Activated naive CD4-positive, alpha-beta T cell treated with anti-CD3 and anti-CD28 coated beads, Interleukin-2, amount 50 U/mL, for 72 hours (primary cell): ENCODE results near the gene ENAH. TPM values are rescaled to one million over a fixed set of nuclear protein-coding genes. Genes with fewer than 3 reads are reported as not detected.
A peak's percentile ranks its signal among the peaks of the same experiment; 100 is the strongest.
"Not testable (repeated sequence)": the region's sequence is repeated elsewhere in the genome, so short reads cannot be mapped to it uniquely, and the experiment has no call there.

Experiments used
- ATAC-seq, 2 donors: fragments of 150-1000 bp; cut with Tn5 transposase; 2 replicates each; pipeline ENCODE4 v1.10.0; 2021; ENCODE audit warnings: mild to moderate bottlenecking in 2 of 2, moderate library complexity in 2 of 2
- DNase-seq, 2 donors: peaks; one replicate each; pipeline ENCODE4 v3.0.0; 2021 to 2022; ENCODE audit warnings: low spot score in 2 of 2
- H3K27ac Mint-ChIP-seq, 2 donors: one replicate each; pipeline ENCODE4 v1.8.0; 2022; ENCODE audit warnings: mild to moderate bottlenecking in 2 of 2, mixed read lengths in 2 of 2
- H3K36me3 Mint-ChIP-seq, 2 donors: one replicate each; pipeline ENCODE4 v1.8.0; 2022; ENCODE audit warnings: mixed read lengths in 2 of 2
- H3K9me3 Mint-ChIP-seq, 2 donors: one replicate each; pipeline ENCODE4 v1.8.0; 2022; ENCODE audit warnings: mixed read lengths in 2 of 2
- total RNA-seq, 2 donors: library from RNA; stranded (reverse); gene quantifications; one replicate each; pipeline ENCODE4 v1.2.3, GENCODE V29; 2022

The ENAH gene
- total RNA-seq, 2 donors from 2014 or later = 0.09 to 0.89 TPM

GRCh38 chr1:225511828-225512381, 141.0 kb downstream of the ENAH start:
- Mint-ChIP-seq H3K9me3 (no peaks in the 10 kb centered on the region), H3K27ac (no peak overlapping the region), H3K36me3 (no peaks in the 10 kb centered on the region)
- DNase-seq (no peak), ATAC-seq (no peak)

- not testable (repeated sequence) for H3K27ac Mint-ChIP-seq, DNase-seq, ATAC-seq, H3K9me3 Mint-ChIP-seq, H3K36me3 Mint-ChIP-seq
Measured at GRCh38 chr1:225510740-225511139, 142.2 kb downstream of the ENAH start.

GRCh38 chr1:225509770-225510169, 143.2 kb downstream of the ENAH start:
- Mint-ChIP-seq H3K27ac (no peak overlapping the region), H3K36me3 (no peaks in the 10 kb centered on the region), H3K9me3 (no peaks in the 10 kb centered on the region)
- no peak for DNase-seq
- peak; percentile 77 to 81 for ATAC-seq

DNA sequence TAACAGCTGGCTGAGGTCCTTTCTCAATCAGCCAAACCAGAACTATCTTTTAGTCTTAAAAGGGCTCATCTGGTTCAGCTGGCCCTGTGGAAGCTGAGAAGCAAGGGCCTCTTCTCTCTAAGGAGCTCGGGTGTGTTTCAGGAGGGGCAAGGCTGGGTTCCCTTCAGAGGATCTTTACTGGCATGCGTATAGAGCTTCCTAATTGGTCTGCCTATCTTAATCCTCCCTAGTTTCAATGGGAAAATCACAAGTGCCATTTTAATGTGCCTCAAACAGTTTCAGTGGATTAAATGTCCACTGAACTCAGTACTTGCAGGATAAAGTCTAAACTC, 143.6 kb downstream of the ENAH start:
- no peak overlapping the region for H3K27ac Mint-ChIP-seq
- DNase-seq = no peak
- ATAC-seq = no peak

GRCh38 chr1:225508538-225509375, 144.2 kb downstream of the ENAH start:
- peak; percentile 66 to 91 for ATAC-seq
- DNase-seq = no peak
- no peaks in the 10 kb centered on the region for H3K36me3 Mint-ChIP-seq
- H3K27ac Mint-ChIP-seq = no peak overlapping the region
- no peaks in the 10 kb centered on the region for H3K9me3 Mint-ChIP-seq

More for the DNA sequence above, 143.6 kb downstream of the ENAH start:
- H3K9me3 Mint-ChIP-seq = no peaks in the 10 kb centered on the region
- no peaks in the 10 kb centered on the region for H3K36me3 Mint-ChIP-seq

DNA sequence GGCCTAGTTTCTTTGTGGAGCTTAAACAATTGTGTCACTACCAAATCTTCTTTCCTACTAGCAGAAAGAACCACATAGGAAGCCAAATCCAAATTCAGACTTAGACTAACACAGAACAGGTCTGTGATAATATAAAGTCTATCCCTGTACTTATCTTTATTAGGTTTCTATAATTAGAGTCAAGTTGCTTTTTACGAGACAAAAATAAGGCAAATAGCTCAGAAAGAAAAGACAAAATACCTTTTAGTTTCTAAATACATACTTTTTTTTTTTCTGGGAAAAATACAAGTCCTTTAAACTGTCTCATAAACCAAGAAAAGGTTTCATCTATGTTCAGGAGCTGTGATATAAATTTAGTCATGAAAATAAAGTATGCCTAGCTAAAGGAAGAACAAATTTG, 146.2 kb downstream of the ENAH start:
- Mint-ChIP-seq H3K27ac (no peak overlapping the region), H3K36me3 (no peaks in the 10 kb centered on the region), H3K9me3 (no peaks in the 10 kb centered on the region)
- ATAC-seq = no peak
- no peak for DNase-seq

GRCh38 chr1:225504776-225505175, 148.1 kb downstream of the ENAH start:
- DNase-seq (no peak), ATAC-seq (no peak)
- H3K9me3 Mint-ChIP-seq = no peaks in the 10 kb centered on the region
- no peaks in the 10 kb centered on the region for H3K36me3 Mint-ChIP-seq
- H3K27ac Mint-ChIP-seq = no peak overlapping the region

GRCh38 chr1:225500624-225501192, 152.2 kb downstream of the ENAH start:
- no peak for DNase-seq
- no peak for ATAC-seq
- Mint-ChIP-seq H3K36me3 (no peaks in the 10 kb centered on the region), H3K27ac (no peak overlapping the region), H3K9me3 (no peaks in the 10 kb centered on the region)

GRCh38 chr1:225498549-225499136, 154.3 kb downstream of the ENAH start:
- H3K27ac Mint-ChIP-seq = no peak overlapping the region
- ATAC-seq (peak in 1 of 2 donors; percentile 62), DNase-seq (no peak)
- no peaks in the 10 kb centered on the region for H3K9me3 Mint-ChIP-seq
- H3K36me3 Mint-ChIP-seq = no peaks in the 10 kb centered on the region

DNA sequence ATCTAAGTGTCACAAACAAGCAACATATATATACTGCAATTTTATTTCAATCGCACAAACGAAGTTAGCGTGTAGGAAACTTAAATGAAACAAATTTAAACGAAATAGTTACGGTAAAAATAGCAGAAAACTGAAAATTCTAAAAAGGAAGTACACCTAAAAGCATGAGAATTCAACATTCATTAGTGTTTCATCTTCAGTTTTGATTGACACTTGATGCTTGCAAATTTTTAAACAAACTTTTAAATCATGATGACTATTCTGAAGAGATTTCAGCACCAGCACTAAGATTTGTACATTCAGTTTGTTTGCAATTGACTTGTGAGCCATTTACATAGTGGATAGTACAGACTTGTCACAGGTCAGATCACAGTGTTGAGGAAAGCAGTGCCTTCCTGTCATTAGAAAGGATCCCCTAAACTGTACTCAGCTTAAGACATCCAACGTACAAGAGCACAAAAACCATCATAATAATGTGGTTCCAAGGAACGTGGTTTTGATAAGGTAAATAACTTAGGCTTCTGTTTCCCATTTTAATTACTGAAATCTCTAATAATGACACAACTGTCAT, 158.0 kb downstream of the ENAH start:
- Mint-ChIP-seq H3K36me3 (no peaks in the 10 kb centered on the region), H3K9me3 (no peaks in the 10 kb centered on the region), H3K27ac (no peak overlapping the region)
- ATAC-seq (no peak), DNase-seq (no peak)

- DNase-seq (no peak), ATAC-seq (no peak)
- H3K36me3 Mint-ChIP-seq = no peaks in the 10 kb centered on the region
- H3K27ac Mint-ChIP-seq = no peak overlapping the region
- no peaks in the 10 kb centered on the region for H3K9me3 Mint-ChIP-seq
Measured at GRCh38 chr1:225493591-225494246, 159.2 kb downstream of the ENAH start.

DNA sequence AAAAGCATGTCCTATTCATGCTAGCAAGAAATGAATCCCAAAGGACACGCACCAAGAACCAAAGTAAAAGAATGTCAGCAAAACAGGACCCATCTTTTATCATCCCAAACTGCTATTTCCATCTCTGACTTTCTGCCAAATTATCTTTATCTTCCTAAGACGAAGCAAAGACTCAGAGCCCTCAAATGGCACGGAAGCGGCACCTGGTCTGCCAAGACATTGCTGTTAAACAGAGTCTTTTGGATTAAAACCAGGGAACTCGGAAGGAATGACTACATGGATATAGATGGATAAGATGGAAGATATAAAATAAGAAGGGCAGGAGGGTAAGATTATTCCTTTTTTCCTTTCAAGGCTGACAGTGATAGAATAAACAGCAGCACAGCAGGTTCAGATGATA, 164.2 kb downstream of the ENAH start:
- ATAC-seq (no peak), DNase-seq (no peak)
- H3K9me3 Mint-ChIP-seq = no peaks in the 10 kb centered on the region
- H3K27ac Mint-ChIP-seq = no peak overlapping the region
- H3K36me3 Mint-ChIP-seq = no peaks in the 10 kb centered on the region

DNA sequence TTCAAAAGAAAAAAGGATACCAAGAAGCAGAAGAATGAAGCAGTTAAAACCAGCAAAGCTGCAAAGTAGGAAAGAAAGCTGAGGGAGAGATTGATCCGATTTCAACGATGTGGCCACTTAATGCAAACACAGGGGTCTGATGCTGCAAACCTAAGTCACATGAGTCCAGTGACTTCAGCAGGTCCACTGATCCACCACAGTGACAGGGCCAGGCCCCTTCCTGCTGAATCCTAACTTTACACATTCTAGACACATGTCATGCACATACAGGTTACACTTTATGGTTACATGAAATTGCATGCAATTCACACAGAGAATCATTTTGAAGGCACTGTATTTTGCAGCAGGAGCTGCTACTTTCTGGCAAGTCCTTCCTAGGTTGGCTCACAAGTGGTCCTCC, 166.1 kb downstream of the ENAH start:
- Mint-ChIP-seq H3K9me3 (no peaks in the 10 kb centered on the region), H3K36me3 (no peaks in the 10 kb centered on the region)
- no peak for DNase-seq

GRCh38 chr1:225485991-225486530, 166.9 kb downstream of the ENAH start:
- no peaks in the 10 kb centered on the region for H3K9me3 Mint-ChIP-seq
- no peak overlapping the region for H3K27ac Mint-ChIP-seq
- H3K36me3 Mint-ChIP-seq = no peaks in the 10 kb centered on the region
- ATAC-seq = no peak
- DNase-seq = no peak

More for the DNA sequence above, 166.1 kb downstream of the ENAH start:
- ATAC-seq = no peak
- no peak overlapping the region for H3K27ac Mint-ChIP-seq

DNA sequence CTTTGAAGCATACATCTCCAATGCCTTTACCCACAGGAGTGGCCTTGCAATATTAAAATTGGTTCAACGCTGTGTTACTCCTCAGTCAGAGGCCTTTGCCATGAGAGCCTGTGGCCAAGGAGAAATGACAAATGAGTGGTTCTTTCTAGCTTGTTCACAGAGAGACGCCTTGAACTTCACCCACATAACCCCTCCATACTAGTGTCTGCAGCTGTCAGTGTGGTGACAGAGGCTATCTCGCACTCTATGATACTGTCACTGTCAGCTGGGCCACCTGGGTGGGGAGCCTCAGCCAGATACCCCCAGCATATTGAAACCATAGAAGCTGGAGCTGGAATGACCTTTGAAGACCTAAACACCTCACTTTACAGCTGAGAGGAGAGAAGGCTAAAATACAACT, 167.7 kb downstream of the ENAH start:
- no peaks in the 10 kb centered on the region for H3K9me3 Mint-ChIP-seq
- DNase-seq (no peak), ATAC-seq (no peak)
- no peak overlapping the region for H3K27ac Mint-ChIP-seq
- H3K36me3 Mint-ChIP-seq = no peaks in the 10 kb centered on the region

- Mint-ChIP-seq H3K27ac (no peak overlapping the region), H3K36me3 (no peaks in the 10 kb centered on the region), H3K9me3 (no peaks in the 10 kb centered on the region)
- no peak for DNase-seq
- ATAC-seq = no peak
Measured at GRCh38 chr1:225484657-225485214, 168.2 kb downstream of the ENAH start.
